OCI-LY7 (cell line): Measurements from ENCODE around the gene TLR1. TPM values are rescaled to one million over a fixed set of nuclear protein-coding genes. Genes with fewer than 3 reads are reported as not detected.

ENCODE experiments used
- BruUV-seq: library from RNA; stranded (reverse); fragments of 400-500 nt; replicated peaks from 2 replicates; lab custom pipeline; 2021; lab: Mats Ljungman, UMichigan
- CTCF ChIA-PET: fragments of 300-600 bp; sonication (Branson Sonifier 250); formaldehyde crosslinking; loops from one replicate; lab custom pipeline; 2022; ENCODE audit warnings: antibody characterized with exemption; ENCODE audit not compliant: unreplicated experiment; lab: Charles Lee
- POLR2A ChIA-PET: fragments of 300-600 bp; sonication (Branson Sonifier 250); formaldehyde crosslinking; loops from one replicate; lab custom pipeline; 2022; ENCODE audit warnings: antibody characterized with exemption; lab: Charles Lee
- DNase-seq: peaks from one replicate; pipeline ENCODE4 v3.0.0-alpha.2; 2015; ENCODE audit warnings: low spot score
- H2AFZ ChIP-seq: fragments of 200-600 bp; sonication (generic), shearing (Covaris generic); 2 replicates; pipeline ENCODE4 v1.6.1; 2014; ENCODE audit warnings: mild to moderate bottlenecking, antibody characterized with exemption, low read length, moderate library complexity
- H3K27ac ChIP-seq: fragments of 200-600 bp; sonication (generic); 2 replicates; pipeline ENCODE4 v1.5.1; 2014; ENCODE audit warnings: mixed run types, low read depth, mild to moderate bottlenecking, moderate library complexity, low read length, inconsistent platforms; ENCODE audit not compliant: poor library complexity, severe bottlenecking
- H3K36me3 ChIP-seq: fragments of 200-600 bp; sonication (generic); 2 replicates; pipeline ENCODE4 v1.6.1; 2014; ENCODE audit warnings: mild to moderate bottlenecking, antibody characterized with exemption, low read length, moderate library complexity, mixed read lengths; ENCODE audit not compliant: insufficient read depth
- H3K4me1 ChIP-seq: fragments of 200-600 bp; sonication (generic); 2 replicates; pipeline ENCODE4 v1.5.1; 2014; ENCODE audit warnings: mild to moderate bottlenecking, low read length; ENCODE audit not compliant: insufficient read depth, poor library complexity, severe bottlenecking
- H3K4me2 ChIP-seq: fragments of 200-600 bp; sonication (generic); 2 replicates; pipeline ENCODE4 v1.6.1; 2014; ENCODE audit warnings: mild to moderate bottlenecking, low read length
- H3K4me3 ChIP-seq: fragments of 200-600 bp; sonication (generic); 2 replicates; pipeline ENCODE4 v1.5.1; 2014; ENCODE audit warnings: mild to moderate bottlenecking, low read depth, low read length; ENCODE audit not compliant: poor library complexity, severe bottlenecking
- H3K79me2 ChIP-seq: fragments of 200-600 bp; sonication (generic); 2 replicates; pipeline ENCODE4 v1.6.1; 2016; ENCODE audit warnings: low read depth, mild to moderate bottlenecking, low read length, moderate library complexity, mixed read lengths; ENCODE audit not compliant: insufficient read depth
- H3K9me2 ChIP-seq: fragments of 200-600 bp; sonication (generic); 2 replicates; pipeline ENCODE4 v1.6.1; 2016; ENCODE audit warnings: mild to moderate bottlenecking, low read length, mixed read lengths; ENCODE audit not compliant: insufficient read depth
- H3K9me3 ChIP-seq: fragments of 200-600 bp; sonication (generic); 2 replicates; pipeline ENCODE4 v1.6.1; 2014; ENCODE audit warnings: mild to moderate bottlenecking, mixed run types, low read length, mixed read lengths
- H4K20me1 ChIP-seq: fragments of 200-600 bp; sonication (generic); 2 replicates; pipeline ENCODE4 v1.6.1; 2014; ENCODE audit warnings: mild to moderate bottlenecking, antibody characterized with exemption, low read length, moderate library complexity, mixed read lengths; ENCODE audit not compliant: insufficient read depth
- CTCF ChIP-seq: fragments of 200-600 bp; sonication (generic); conservative IDR thresholded peaks from 2 replicates; pipeline ENCODE4 v1.5.1; 2014; ENCODE audit warnings: mild to moderate bottlenecking, antibody characterized with exemption, low read length, moderate library complexity, mixed read lengths
- EZH2phosphoT487 ChIP-seq: fragments of 200-600 bp; sonication (generic); IDR thresholded peaks from 2 replicates; pipeline ENCODE4 v1.6.1; 2018; ENCODE audit warnings: low read depth, borderline replicate concordance, mild to moderate bottlenecking, mixed run types, antibody characterized with exemption, low read length, moderate library complexity, mixed read lengths
- intact Hi-C: fragments of 100-400 bp; cut with micrococcal nuclease; formaldehyde crosslinking; loops from one replicate; pipeline ENCODE4 v1.10.0; 2022; ENCODE audit not compliant: unreplicated experiment
- small RNA-seq: library from RNA; depleted of rRNA; stranded (forward); fragments of <200 nt; gene quantifications from one replicate; pipeline ENCODE3, GENCODE V24; 2014
- total RNA-seq, 2 experiments: library from RNA; depleted of rRNA in 1 of 2; stranded (reverse); fragments of >200 nt in 1 of 2; shearing (Covaris generic) in 1 of 2; gene quantifications; 2 replicates each; pipeline ENCODE4 v1.2.3, GENCODE V29; 2014 to 2022

The TLR1 gene
- total RNA-seq, 2 experiments from 2014 or later, result 3.3 to 7.4 TPM

- Histone ChIP-seq H3K36me3 (no peaks in the 10 kb centered on the region), H3K4me2 (no peak overlapping the region), H2AFZ (no peak overlapping the region), H3K9me3 (peaks cover 25% of the 10 kb centered on the region; the same call in 1 of the 2 replicates), H3K9me2 (no peaks in the 10 kb centered on the region), H3K27ac (no peak overlapping the region), H4K20me1 (no peaks in the 10 kb centered on the region), H3K4me3 (no peak overlapping the region), H3K79me2 (no peaks in the 10 kb centered on the region), H3K4me1 (no peaks in the 10 kb centered on the region)
- intact Hi-C loops, result no loop called here
- ChIA-PET CTCF (no interaction called here), POLR2A (no interaction called here)
- no TSS peak for BruUV-seq
- no peak for DNase-seq
- no peak for TF ChIP-seq EZH2phosphoT487
- no peak for TF ChIP-seq CTCF
Measured at GRCh38 chr4:38749336-38749735, 55.3 kb downstream of the TLR1 start.

- no peaks in the 10 kb centered on the region for H3K9me2 ChIP-seq
- no peak overlapping the region for H3K4me2 ChIP-seq
- H3K27ac ChIP-seq, result no peak overlapping the region
- no peaks in the 10 kb centered on the region for H4K20me1 ChIP-seq
- no TSS peak for BruUV-seq
- TF ChIP-seq CTCF, result no peak
- no peak for TF ChIP-seq EZH2phosphoT487
- ChIA-PET CTCF (no interaction called here), POLR2A (no interaction called here)
- H3K4me1 ChIP-seq, result peaks cover 4% of the 10 kb centered on the region
- H2AFZ ChIP-seq, result no peak overlapping the region
- no peaks in the 10 kb centered on the region for H3K79me2 ChIP-seq
- intact Hi-C loops, result no loop called here
- peaks cover 21% of the 10 kb centered on the region; the same call in 1 of the 2 replicates for H3K9me3 ChIP-seq
- H3K4me3 ChIP-seq, result no peak overlapping the region
- no peak for DNase-seq
- H3K36me3 ChIP-seq, result no peaks in the 10 kb centered on the region
Measured at GRCh38 chr4:38747629-38748028, 57.0 kb downstream of the TLR1 start.

Small RNA genes lying within 50 kb of the gene (small RNA-seq; reads per million reads assigned to genes)
- gene RNA5SP158, result not detected

Other genes starting within 250 kb of the TLR1 start
- 0.09 TPM in 1 of 2 replicates, not detected in the other for gene KLF3, start 140.6 kb downstream of the TLR1 start, total RNA-seq (2014; rRNA removed; shearing (Covaris generic))
- 0.23 TPM in 1 of 2 replicates, not detected in the other for gene KLF3, start 140.6 kb downstream of the TLR1 start, total RNA-seq (2022)
- 34.5 and 39.8 TPM in 2 replicates for gene TLR10, start 21.8 kb downstream of the TLR1 start, total RNA-seq (2014; rRNA removed; shearing (Covaris generic))
- gene TLR10, start 21.8 kb downstream of the TLR1 start, total RNA-seq (2022), result 19.5 and 27.4 TPM in 2 replicates
- gene TLR6, start 52.0 kb upstream of the TLR1 start, total RNA-seq (2014; rRNA removed; shearing (Covaris generic)), result 1.5 TPM in 2 replicates
- 7.1 and 9.2 TPM in 2 replicates for gene TLR6, start 52.0 kb upstream of the TLR1 start, total RNA-seq (2022)
- not detected in 2 replicates for gene FAM114A1, start 63.0 kb upstream of the TLR1 start, total RNA-seq (2014; rRNA removed; shearing (Covaris generic))
- not detected in 2 replicates for gene FAM114A1, start 63.0 kb upstream of the TLR1 start, total RNA-seq (2022)
- gene TMEM156, start 227.6 kb upstream of the TLR1 start, total RNA-seq (2014; rRNA removed; shearing (Covaris generic)), result 25.0 and 29.0 TPM in 2 replicates
- 29.4 and 35.7 TPM in 2 replicates for gene TMEM156, start 227.6 kb upstream of the TLR1 start, total RNA-seq (2022)